SK-N-SH (cell line): ENCODE data around the gene UBN2. TPM values are rescaled to one million over a fixed set of nuclear protein-coding genes. Genes with fewer than 3 reads are reported as not detected.

Experiments used
- CTCF ChIA-PET: fragments of 300-600, 350-600 bp; formaldehyde crosslinking; extraction: SDS; loops from one replicate; lab custom pipeline; 2021; lab: Yijun Ruan, JAX
- POLR2A ChIA-PET: fragments of 350-600 bp; sonication (Branson Sonifier 250); formaldehyde crosslinking; extraction: SDS; loops from one replicate; lab custom pipeline; 2020; ENCODE audit warnings: antibody characterized with exemption, inconsistent platforms; lab: Yijun Ruan, JAX
- DNase-seq: peaks from one replicate; pipeline ENCODE4 v3.0.0; 2012
- H2AFZ ChIP-seq: fragments of 200-600 bp; sonication (generic); 2 replicates; pipeline ENCODE4 v1.8.1; 2016; ENCODE audit warnings: antibody characterized with exemption, mild to moderate bottlenecking, low read depth
- H3F3A ChIP-seq: fragments of 200-600 bp; sonication (generic); replicated peaks from 2 replicates; pipeline ENCODE3; 2016; ENCODE audit warnings: antibody characterized with exemption, mild to moderate bottlenecking; ENCODE audit not compliant: insufficient read depth
- H3K27ac ChIP-seq, 2 experiments: fragments of 200-500 bp in 1 of 2; fragments of 200-600 bp in 1 of 2; sonication (Bioruptor generic) in 1 of 2; sonication (generic), shearing (Covaris generic) in 1 of 2; 2 replicates each; pipeline versions ENCODE4 v1.5.1 to v1.6.1; 2014 to 2016; ENCODE audit warnings: low read depth in 2 of 2, inconsistent platforms in 1 of 2, low read length in 1 of 2, mild to moderate bottlenecking in 1 of 2, mixed read lengths in 1 of 2
- H3K27me3 ChIP-seq: fragments of 200-600 bp; sonication (generic), shearing (Covaris generic); 2 replicates; pipeline ENCODE4 v1.6.1; 2016; ENCODE audit warnings: mixed run types; ENCODE audit not compliant: insufficient read depth
- H3K36me3 ChIP-seq, 2 experiments: fragments of 200-500 bp in 1 of 2; fragments of 200-600 bp in 1 of 2; sonication (Bioruptor generic) in 1 of 2; sonication (generic) in 1 of 2; replicated peaks in 1 of 2; 2 replicates each; pipeline versions ENCODE3 to v1.5.1; 2014 to 2016; ENCODE audit warnings: low read length in 1 of 2, mild to moderate bottlenecking in 1 of 2; ENCODE audit not compliant: insufficient read depth in 2 of 2, control insufficient read depth in 1 of 2
- H3K4me1 ChIP-seq, 2 experiments: fragments of 200-500 bp in 1 of 2; fragments of 200-600 bp in 1 of 2; sonication (Bioruptor generic) in 1 of 2; sonication (generic), shearing (Covaris generic) in 1 of 2; 2 replicates each; pipeline versions ENCODE4 v1.5.1 to v1.6.1; 2014 to 2016; ENCODE audit warnings: low read depth in 1 of 2, low read length in 1 of 2, mixed run types in 1 of 2; ENCODE audit not compliant: insufficient read depth in 2 of 2, control insufficient read depth in 1 of 2
- H3K4me2 ChIP-seq: fragments of 200-600 bp; sonication (generic), shearing (Covaris generic); 2 replicates; pipeline ENCODE4 v1.6.1; 2017; ENCODE audit warnings: mixed run types
- H3K4me3 ChIP-seq, 2 experiments: fragments of 200-500 bp in 1 of 2; fragments of 200-600 bp in 1 of 2; sonication (Bioruptor generic) in 1 of 2; sonication (generic), shearing (Covaris generic) in 1 of 2; 2 replicates each; pipeline versions ENCODE4 v1.5.1 to v1.8.1; 2014 to 2016; ENCODE audit warnings: low read depth in 2 of 2, inconsistent platforms in 1 of 2, low read length in 1 of 2, mild to moderate bottlenecking in 1 of 2, mixed read lengths in 1 of 2, moderate library complexity in 1 of 2
- H3K79me2 ChIP-seq: fragments of 200-600 bp; sonication (generic); 2 replicates; pipeline ENCODE4 v1.8.1; 2017; ENCODE audit warnings: mild to moderate bottlenecking; ENCODE audit not compliant: insufficient read depth
- H3K9ac ChIP-seq: fragments of 200-600 bp; sonication (generic); 2 replicates; pipeline ENCODE4 v1.6.1; 2017; ENCODE audit warnings: mixed run types
- H3K9me2 ChIP-seq: fragments of 200-600 bp; sonication (generic); 2 replicates; pipeline ENCODE4 v1.6.1; 2017; ENCODE audit warnings: mixed run types
- H3K9me3 ChIP-seq: fragments of 200-600 bp; sonication (generic); 2 replicates; pipeline ENCODE4 v1.6.1; 2017; ENCODE audit warnings: mixed run types, mild to moderate bottlenecking, moderate library complexity
- H4K20me1 ChIP-seq: fragments of 200-600 bp; sonication (generic); 2 replicates; pipeline ENCODE4 v1.6.1; 2017; ENCODE audit warnings: mild to moderate bottlenecking, mixed run types; ENCODE audit not compliant: insufficient read depth
- CTCF ChIP-seq: fragments of 200-600 bp; sonication (generic); IDR thresholded peaks from 2 replicates; pipeline ENCODE4 v1.6.1; 2017; ENCODE audit warnings: antibody characterized with exemption, mild to moderate bottlenecking, moderate library complexity
- ELF1 ChIP-seq: IDR thresholded peaks from 2 replicates; pipeline ENCODE4 v1.4.0; 2012
- EP300 ChIP-seq, 2 experiments: IDR thresholded peaks; 2 replicates each; pipeline versions ENCODE4 v1.4.0 to v1.6.1; 2012; ENCODE audit warnings: borderline replicate concordance in 1 of 2, low read depth in 1 of 2, low read length in 1 of 2
- FOSL2 ChIP-seq: IDR thresholded peaks from 2 replicates; pipeline ENCODE4 v1.4.0; 2012; ENCODE audit warnings: low read depth, mild to moderate bottlenecking, moderate library complexity, borderline replicate concordance
- FOXM1 ChIP-seq: IDR thresholded peaks from 2 replicates; pipeline ENCODE4 v1.4.0; 2012; ENCODE audit warnings: low read depth, mild to moderate bottlenecking
- GABPA ChIP-seq: IDR thresholded peaks from 2 replicates; pipeline ENCODE4 v1.4.0; 2012; ENCODE audit warnings: low read depth, mild to moderate bottlenecking
- GATA2 ChIP-seq: sonication (generic); formaldehyde crosslinking; IDR thresholded peaks from 2 replicates; pipeline ENCODE4 v1.5.0; 2020; ENCODE audit warnings: mild to moderate bottlenecking, missing genetic modification reagents
- MAX ChIP-seq: IDR thresholded peaks from 2 replicates; pipeline ENCODE4 v1.4.0; 2012; ENCODE audit warnings: low read depth
- MEF2A ChIP-seq: IDR thresholded peaks from 2 replicates; pipeline ENCODE4 v1.4.0; 2012; ENCODE audit warnings: low read depth, borderline replicate concordance
- RCOR1 ChIP-seq: fragments of 150-350 bp; IDR thresholded peaks from 2 replicates; pipeline ENCODE4 v1.6.1; 2017; ENCODE audit warnings: antibody characterized with exemption, low read length
- RFX5 ChIP-seq: IDR thresholded peaks from 2 replicates; pipeline ENCODE4 v1.6.1; 2012; ENCODE audit warnings: mild to moderate bottlenecking, improper control_type of control experiment, low read length
- RXRA ChIP-seq: IDR thresholded peaks from 2 replicates; pipeline ENCODE4 v1.4.0; 2012; ENCODE audit warnings: low read depth, mild to moderate bottlenecking, borderline replicate concordance
- SMC3 ChIP-seq: IDR thresholded peaks from 2 replicates; pipeline ENCODE4 v1.6.1; 2012; ENCODE audit warnings: low read depth, low read length, improper control_type of control experiment
- TAF1 ChIP-seq: IDR thresholded peaks from 2 replicates; pipeline ENCODE4 v1.6.1; 2012; ENCODE audit warnings: low read depth, mild to moderate bottlenecking, low read length, moderate library complexity, borderline replicate concordance
- WGBS: methylation state at CpG from one replicate; pipeline ENCODE4 v1.1.6; 2017; ENCODE audit warnings: low lambda C conversion rate; 5-methylcytosine and 5-hydroxymethylcytosine counted together
- polyA plus RNA-seq, 3 experiments: library from polyadenylated mRNA; depleted of rRNA; stranded (reverse); fragments of >200 nt; gene quantifications; 2 replicates each; pipeline ENCODE4 v1.2.3, GENCODE V29; 2012
- TF ChIP-seq, protein P1 (sequence below): IDR thresholded peaks from 2 replicates; pipeline ENCODE4 v1.4.0; 2012; ENCODE audit warnings: low read depth, borderline replicate concordance

UBN2 gene
- polyA plus RNA-seq, 1 of the 3 experiments (the other 2 are of a cell fraction) = 2.0 TPM

DNA sequence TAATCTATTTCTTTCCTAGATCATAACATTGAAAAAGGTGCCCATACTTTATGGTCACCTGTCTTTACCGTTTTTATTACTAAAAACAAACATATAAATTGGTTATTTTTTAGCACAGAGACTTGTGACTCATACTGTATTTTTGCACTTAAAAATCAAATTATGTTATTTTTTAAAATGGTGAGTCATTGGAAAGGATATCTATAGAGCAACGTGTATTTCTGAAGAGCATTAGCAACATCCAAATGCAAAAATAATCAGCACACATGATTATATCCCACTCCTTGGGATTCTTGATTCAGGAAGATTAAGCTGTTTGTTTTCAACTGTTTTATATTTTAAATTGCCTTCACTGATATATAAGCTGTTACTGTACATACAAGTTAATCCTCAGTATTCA is 69.4 kb downstream of the UBN2 start:
- no peak overlapping the region for H2AFZ ChIP-seq
- peaks cover 0 to 8% of the 10 kb centered on the region in 2 experiments; a peak in 3 of 4 replicates for H3K4me1 ChIP-seq
- H3K79me2 ChIP-seq = no peaks in the 10 kb centered on the region
- peak overlapping the region in 1 of 2 experiments; percentile 34; a peak in 2 of 4 replicates for H3K27ac ChIP-seq
- POLR2A ChIA-PET = no interaction called here
- DNase-seq = no peak
- H3K4me2 ChIP-seq = no peak overlapping the region
- H3K9me2 ChIP-seq = no peaks in the 10 kb centered on the region
- CTCF ChIA-PET = no interaction called here
- no peak overlapping the region for H3K9ac ChIP-seq
- no peaks in the 10 kb centered on the region for H4K20me1 ChIP-seq
- H3F3A ChIP-seq = peaks cover 7% of the 10 kb centered on the region
- H3K9me3 ChIP-seq = no peaks in the 10 kb centered on the region
- H3K4me3 ChIP-seq = no peak overlapping the region
- no peak for TF ChIP-seq SMC3
- TF ChIP-seq FOSL2 = peak; percentile 21; the same call in 1 of the 2 replicates
- no peak for TF ChIP-seq FOXM1
- TF ChIP-seq RFX5 = no peak
- TF ChIP-seq TAF1 = no peak
- H3K36me3 ChIP-seq = peaks cover 38 to 65% of the 10 kb centered on the region in 2 experiments
- WGBS = 26% methylated on average over 2 of the region's 2 CpGs
- H3K27me3 ChIP-seq = no peaks in the 10 kb centered on the region

- 44% methylated on average over 1 of the region's 1 CpG for WGBS
Measured at GRCh38 chr7:139304517-139304916, 73.5 kb downstream of the UBN2 start.

More at GRCh38 chr7:139304517-139304916, 73.5 kb downstream of the UBN2 start:
- peaks cover 0 to 8% of the 10 kb centered on the region in 2 experiments; a peak in 3 of 4 replicates for H3K4me1 ChIP-seq
- no peak overlapping the region for H3K4me2 ChIP-seq
- H3K9me3 ChIP-seq = no peaks in the 10 kb centered on the region
- H3K27me3 ChIP-seq = no peaks in the 10 kb centered on the region
- H3K9ac ChIP-seq = no peak overlapping the region
- no peak overlapping the region for H3K4me3 ChIP-seq
- TF ChIP-seq GABPA (no peak), ELF1 (no peak), MAX (no peak), GATA2 (CRISPR knock-in tag) (peak; percentile 53; the same call in 1 of the 2 replicates), RCOR1 (peak; percentile 16; the same call in 1 of the 2 replicates), CTCF (no peak), MEF2A (no peak), EP300 (IDR thresholded peaks at IDR 0.05; ENCODE audit: borderline replicate concordance in 1 of 2, low read depth in 1 of 2, low read length in 1 of 2) (peak in 1 of 2 experiments; percentile 58; a peak in 1 of 4 replicates), RXRA (no peak)
- TF ChIP-seq, protein P1, sequence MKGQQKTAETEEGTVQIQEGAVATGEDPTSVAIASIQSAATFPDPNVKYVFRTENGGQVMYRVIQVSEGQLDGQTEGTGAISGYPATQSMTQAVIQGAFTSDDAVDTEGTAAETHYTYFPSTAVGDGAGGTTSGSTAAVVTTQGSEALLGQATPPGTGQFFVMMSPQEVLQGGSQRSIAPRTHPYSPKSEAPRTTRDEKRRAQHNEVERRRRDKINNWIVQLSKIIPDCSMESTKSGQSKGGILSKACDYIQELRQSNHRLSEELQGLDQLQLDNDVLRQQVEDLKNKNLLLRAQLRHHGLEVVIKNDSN = no peak
- no peaks in the 10 kb centered on the region for H4K20me1 ChIP-seq
- ChIA-PET POLR2A (no interaction called here), CTCF (interaction anchor here (1.1 kb wide), 1 partner anchor 13 kb away, joined by 3 read pairs; no protein-coding TSS in a partner anchor)
- H2AFZ ChIP-seq = no peak overlapping the region
- peaks cover 11% of the 10 kb centered on the region for H3F3A ChIP-seq
- no peaks in the 10 kb centered on the region for H3K9me2 ChIP-seq
- no peaks in the 10 kb centered on the region for H3K79me2 ChIP-seq
- peak; percentile 38 for DNase-seq
- peaks cover 38 to 62% of the 10 kb centered on the region in 2 experiments for H3K36me3 ChIP-seq
- H3K27ac ChIP-seq = no peak overlapping the region
